GM08714 (cell line): ENCODE data around the gene MRC1.

Experiments
- H3K4me3 ChIP-seq: fragments of 200-500 bp; sonication (Bioruptor generic); 2 replicates; pipeline ENCODE4 v1.5.1; 2014; ENCODE audit warnings: mild to moderate bottlenecking, low read length, inconsistent platforms
- ZNF274 ChIP-seq: IDR thresholded peaks from 2 replicates; pipeline ENCODE4 v1.6.1; 2012; ENCODE audit warnings: mild to moderate bottlenecking, low read depth, low read length

The MRC1 gene

GRCh38 chr10:17888189-17888588 lies 79.0 kb downstream of the MRC1 start:
- TF ChIP-seq ZNF274 = no peak
- no peak overlapping the region for H3K4me3 ChIP-seq

- H3K4me3 ChIP-seq = no peak overlapping the region
- TF ChIP-seq ZNF274 = no peak
These were observed 82.3 kb downstream of the MRC1 start for GRCh38 chr10:17891435-17891834.

- H3K4me3 ChIP-seq = no peak overlapping the region
- no peak for TF ChIP-seq ZNF274
These were observed 95.4 kb downstream of the MRC1 start for GRCh38 chr10:17904564-17904963.

- no peak overlapping the region for H3K4me3 ChIP-seq
- TF ChIP-seq ZNF274 = no peak
These were observed 96.3 kb downstream of the MRC1 start for GRCh38 chr10:17905491-17905890.

GRCh38 chr10:17906002-17906401 lies 96.9 kb downstream of the MRC1 start:
- no peak for TF ChIP-seq ZNF274
- H3K4me3 ChIP-seq = no peak overlapping the region

- no peak overlapping the region for H3K4me3 ChIP-seq
- no peak for TF ChIP-seq ZNF274
These were observed 98.5 kb downstream of the MRC1 start for GRCh38 chr10:17907641-17908040.

- TF ChIP-seq ZNF274 = no peak
- H3K4me3 ChIP-seq = no peak overlapping the region
These were observed 101.1 kb downstream of the MRC1 start for GRCh38 chr10:17910125-17910789.

- no peak overlapping the region for H3K4me3 ChIP-seq
- TF ChIP-seq ZNF274 = no peak
These were observed 103.6 kb downstream of the MRC1 start for GRCh38 chr10:17912754-17913153.

- no peak for TF ChIP-seq ZNF274
- no peak overlapping the region for H3K4me3 ChIP-seq
These were observed 104.5 kb downstream of the MRC1 start for GRCh38 chr10:17913604-17914003.

GRCh38 chr10:17914169-17915045 lies 105.3 kb downstream of the MRC1 start:
- H3K4me3 ChIP-seq = no peak overlapping the region
- TF ChIP-seq ZNF274 = no peak

- TF ChIP-seq ZNF274 = no peak
- H3K4me3 ChIP-seq = no peak overlapping the region
These were observed 106.0 kb downstream of the MRC1 start for GRCh38 chr10:17915181-17915580.

- TF ChIP-seq ZNF274 = no peak
- no peak overlapping the region for H3K4me3 ChIP-seq
These were observed 109.2 kb downstream of the MRC1 start for GRCh38 chr10:17918187-17918903.

GRCh38 chr10:17921378-17921777 lies 112.2 kb downstream of the MRC1 start:
- no peak for TF ChIP-seq ZNF274
- no peak overlapping the region for H3K4me3 ChIP-seq

- TF ChIP-seq ZNF274 = no peak
These were observed 114.6 kb downstream of the MRC1 start for GRCh38 chr10:17923728-17924127.

More at GRCh38 chr10:17923728-17924127, 114.6 kb downstream of the MRC1 start:
- no peak overlapping the region for H3K4me3 ChIP-seq
